GM23338 (cell line): ENCODE data around the gene TRIM22. TPM values are rescaled to one million over a fixed set of nuclear protein-coding genes. Genes with fewer than 3 reads are reported as not detected.

Experiments
- ATAC-seq: fragments of 200-7000 bp; cut with Tn5 transposase; 3 replicates; pipeline ENCODE4 v1.9.1; 2020
- DNase-seq: peaks from one replicate; pipeline ENCODE4 v3.0.0-alpha.2; 2015; ENCODE audit warnings: low spot score
- H2AFZ ChIP-seq: fragments of 200-600 bp; sonication (generic); 2 replicates; pipeline ENCODE4 v1.8.0; 2016; ENCODE audit warnings: antibody characterized with exemption, mild to moderate bottlenecking, moderate library complexity
- H3F3A ChIP-seq: fragments of 200-600 bp; sonication (generic); replicated peaks from 2 replicates; pipeline ENCODE4 v1.8.0; 2017; ENCODE audit warnings: antibody characterized with exemption, mixed run types, low read depth
- H3K27ac ChIP-seq: fragments of 200-600 bp; sonication (generic); 2 replicates; pipeline ENCODE4 v1.6.1; 2016; ENCODE audit warnings: low read depth
- H3K27me3 ChIP-seq: fragments of 200-600 bp; sonication (generic); 2 replicates; pipeline ENCODE4 v1.8.0; 2016; ENCODE audit warnings: mild to moderate bottlenecking, mixed run types, moderate library complexity; ENCODE audit not compliant: insufficient read depth
- H3K36me3 ChIP-seq: fragments of 200-600 bp; sonication (generic); 2 replicates; pipeline ENCODE4 v1.8.0; 2016; ENCODE audit warnings: mild to moderate bottlenecking; ENCODE audit not compliant: insufficient read depth
- H3K4me1 ChIP-seq: fragments of 200-600 bp; sonication (generic); 2 replicates; pipeline ENCODE4 v1.8.0; 2016; ENCODE audit warnings: mild to moderate bottlenecking, moderate library complexity; ENCODE audit not compliant: insufficient read depth
- H3K4me2 ChIP-seq: fragments of 200-600 bp; sonication (generic); 2 replicates; pipeline ENCODE4 v1.7.1; 2017; ENCODE audit warnings: mixed run types
- H3K4me3 ChIP-seq: fragments of 200-600 bp; sonication (generic); 2 replicates; pipeline ENCODE4 v1.6.1; 2016; ENCODE audit warnings: mixed run types
- H3K79me2 ChIP-seq: fragments of 200-600 bp; sonication (generic); replicated peaks from 2 replicates; pipeline ENCODE4 v1.8.0; 2017; ENCODE audit warnings: mild to moderate bottlenecking; ENCODE audit not compliant: insufficient read depth
- H3K9me2 ChIP-seq: fragments of 200-600 bp; sonication (generic); 2 replicates; pipeline ENCODE4 v1.8.0; 2017; ENCODE audit not compliant: insufficient read depth
- H4K20me1 ChIP-seq: fragments of 200-600 bp; sonication (generic); replicated peaks from 2 replicates; pipeline ENCODE4 v1.8.0; 2017; ENCODE audit warnings: mild to moderate bottlenecking; ENCODE audit not compliant: insufficient read depth
- H3K27ac Mint-ChIP-seq: 2 replicates; pipeline ENCODE4 v1.8.0; 2020; ENCODE audit warnings: inconsistent platforms, mild to moderate bottlenecking, moderate library complexity, mixed read lengths
- H3K27me3 Mint-ChIP-seq: 3 replicates; pipeline ENCODE4 v1.8.0; 2022; ENCODE audit warnings: low read depth, mild to moderate bottlenecking, moderate library complexity, mixed read lengths, inconsistent platforms; ENCODE audit not compliant: insufficient read depth, poor library complexity
- H3K36me3 Mint-ChIP-seq: 3 replicates; pipeline ENCODE4 v1.8.0; 2021; ENCODE audit warnings: low read depth, mild to moderate bottlenecking, inconsistent platforms, moderate library complexity, mixed read lengths
- H3K4me1 Mint-ChIP-seq: 3 replicates; pipeline ENCODE4 v1.8.0; 2020; ENCODE audit warnings: mild to moderate bottlenecking, inconsistent platforms, mixed read lengths
- H3K4me3 Mint-ChIP-seq: 3 replicates; pipeline ENCODE4 v1.8.0; 2021; ENCODE audit warnings: moderate library complexity, mild to moderate bottlenecking, inconsistent platforms, mixed read lengths
- H3K9me3 Mint-ChIP-seq: 3 replicates; pipeline ENCODE4 v1.8.0; 2020; ENCODE audit warnings: moderate library complexity, mild to moderate bottlenecking, inconsistent platforms, mixed read lengths
- CREB1 ChIP-seq: fragments of 250-450 bp; sonication (Bioruptor Pico); IDR thresholded peaks from 2 replicates; pipeline ENCODE4 v1.5.0; 2020; ENCODE audit warnings: low read depth, mild to moderate bottlenecking, moderate library complexity
- EZH2 ChIP-seq: fragments of 200-600 bp; sonication (generic); IDR thresholded peaks from one replicate; pipeline ENCODE4 v1.8.0; 2017; ENCODE audit warnings: antibody characterized with exemption, mild to moderate bottlenecking, low read depth; ENCODE audit not compliant: unreplicated experiment
- EZH2phosphoT487 ChIP-seq: fragments of 200-600 bp; sonication (generic); IDR thresholded peaks from one replicate; pipeline ENCODE4 v1.8.1; 2018; ENCODE audit warnings: antibody characterized with exemption; ENCODE audit not compliant: unreplicated experiment
- JUNB ChIP-seq: IDR thresholded peaks from one replicate; pipeline ENCODE4 v1.6.1; 2016; ENCODE audit warnings: antibody characterized with exemption; ENCODE audit not compliant: unreplicated experiment
- NANOG ChIP-seq: IDR thresholded peaks from 2 replicates; pipeline ENCODE4 v1.6.1; 2016; ENCODE audit warnings: antibody characterized with exemption, borderline replicate concordance
- POLR2AphosphoS5 ChIP-seq: IDR thresholded peaks from 2 replicates; pipeline ENCODE4 v1.6.1; 2016; ENCODE audit warnings: antibody characterized with exemption, low read depth
- STAT1 ChIP-seq: IDR thresholded peaks from one replicate; pipeline ENCODE4 v1.6.1; 2016; ENCODE audit warnings: antibody characterized with exemption; ENCODE audit not compliant: unreplicated experiment
- ZNF114 ChIP-seq: fragments of 250-450 bp; sonication (Bioruptor Pico); IDR thresholded peaks from 2 replicates; pipeline ENCODE4 v1.5.0; 2020; ENCODE audit warnings: mild to moderate bottlenecking, moderate library complexity
- ZNF331 ChIP-seq: fragments of 250-450 bp; sonication (Bioruptor Pico); IDR thresholded peaks from 2 replicates; pipeline ENCODE4 v1.5.0; 2020; ENCODE audit warnings: low read depth, mild to moderate bottlenecking, moderate library complexity
- polyA plus RNA-seq: library from polyadenylated mRNA; unstranded; fragments of >200 nt; fragmentation: Nextera tagmentation; extraction: Ambion mirVana; gene quantifications from 2 replicates; pipeline ENCODE4 v1.2.1, GENCODE V29; 2016
- total RNA-seq: library from RNA; depleted of rRNA; stranded (reverse); fragments of >200 nt; shearing (Covaris generic); gene quantifications from 2 replicates; pipeline ENCODE4 v1.2.3, GENCODE V29; 2014
- TF ChIP-seq, protein P1 (sequence below): IDR thresholded peaks from one replicate; pipeline ENCODE4 v1.6.1; 2018; ENCODE audit warnings: antibody characterized with exemption; ENCODE audit not compliant: unreplicated experiment
- TF ChIP-seq, protein P2 (sequence below): IDR thresholded peaks from 2 replicates; pipeline ENCODE4 v1.6.1; 2016; ENCODE audit warnings: antibody characterized with exemption
- TF ChIP-seq, protein P3 (sequence below), 2 experiments: fragments of 200-600 bp in 1 of 2; sonication (generic) in 1 of 2; conservative IDR thresholded peaks; 2 replicates each; pipeline versions ENCODE4 v1.5.1 to v1.6.1; 2016 to 2017; ENCODE audit warnings: antibody characterized with exemption in 2 of 2, low read depth in 2 of 2, mild to moderate bottlenecking in 2 of 2, moderate library complexity in 1 of 2
- TF ChIP-seq, protein P4 (sequence below): fragments of 250-450 bp; sonication (Bioruptor Pico); IDR thresholded peaks from 2 replicates; pipeline ENCODE4 v1.5.0; 2020; ENCODE audit warnings: mild to moderate bottlenecking, moderate library complexity

TRIM22 gene
- total and polyA plus RNA-seq, 2 experiments from 2014 or later: 23.9 to 41.1 TPM

DNA sequence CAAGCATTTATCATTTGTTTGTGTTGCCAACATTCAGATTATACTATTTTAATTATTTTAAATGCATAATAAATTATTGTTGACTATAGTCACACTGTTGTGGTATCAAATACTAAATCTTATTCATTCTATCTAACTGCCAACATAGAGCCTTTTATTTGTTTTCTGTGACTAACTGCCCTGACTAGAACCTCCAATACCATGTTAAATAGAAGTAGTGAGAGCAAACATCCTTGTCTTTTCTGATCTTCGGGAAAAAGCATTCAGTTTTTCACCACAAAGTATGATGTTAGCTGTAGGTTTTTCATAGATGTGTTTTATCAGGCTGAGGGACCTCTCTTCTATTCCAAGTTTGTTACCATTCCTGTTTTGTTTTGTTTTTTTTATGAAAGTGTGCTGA lies 49.6 kb upstream of the TRIM22 start:
- no peaks in the 10 kb centered on the region for H3K27me3 ChIP-seq
- H2AFZ ChIP-seq: no peak overlapping the region
- no peak overlapping the region for H3K4me3 Mint-ChIP-seq
- TF ChIP-seq NANOG (no peak), EZH2phosphoT487 (no peak), JUNB (no peak), ZNF114 (no peak), CREB1 (CRISPR knock-in tag) (no peak), STAT1 (no peak), POLR2AphosphoS5 (no peak), EZH2 (no peak), ZNF331 (CRISPR knock-in tag) (no peak)
- TF ChIP-seq, protein P1, sequence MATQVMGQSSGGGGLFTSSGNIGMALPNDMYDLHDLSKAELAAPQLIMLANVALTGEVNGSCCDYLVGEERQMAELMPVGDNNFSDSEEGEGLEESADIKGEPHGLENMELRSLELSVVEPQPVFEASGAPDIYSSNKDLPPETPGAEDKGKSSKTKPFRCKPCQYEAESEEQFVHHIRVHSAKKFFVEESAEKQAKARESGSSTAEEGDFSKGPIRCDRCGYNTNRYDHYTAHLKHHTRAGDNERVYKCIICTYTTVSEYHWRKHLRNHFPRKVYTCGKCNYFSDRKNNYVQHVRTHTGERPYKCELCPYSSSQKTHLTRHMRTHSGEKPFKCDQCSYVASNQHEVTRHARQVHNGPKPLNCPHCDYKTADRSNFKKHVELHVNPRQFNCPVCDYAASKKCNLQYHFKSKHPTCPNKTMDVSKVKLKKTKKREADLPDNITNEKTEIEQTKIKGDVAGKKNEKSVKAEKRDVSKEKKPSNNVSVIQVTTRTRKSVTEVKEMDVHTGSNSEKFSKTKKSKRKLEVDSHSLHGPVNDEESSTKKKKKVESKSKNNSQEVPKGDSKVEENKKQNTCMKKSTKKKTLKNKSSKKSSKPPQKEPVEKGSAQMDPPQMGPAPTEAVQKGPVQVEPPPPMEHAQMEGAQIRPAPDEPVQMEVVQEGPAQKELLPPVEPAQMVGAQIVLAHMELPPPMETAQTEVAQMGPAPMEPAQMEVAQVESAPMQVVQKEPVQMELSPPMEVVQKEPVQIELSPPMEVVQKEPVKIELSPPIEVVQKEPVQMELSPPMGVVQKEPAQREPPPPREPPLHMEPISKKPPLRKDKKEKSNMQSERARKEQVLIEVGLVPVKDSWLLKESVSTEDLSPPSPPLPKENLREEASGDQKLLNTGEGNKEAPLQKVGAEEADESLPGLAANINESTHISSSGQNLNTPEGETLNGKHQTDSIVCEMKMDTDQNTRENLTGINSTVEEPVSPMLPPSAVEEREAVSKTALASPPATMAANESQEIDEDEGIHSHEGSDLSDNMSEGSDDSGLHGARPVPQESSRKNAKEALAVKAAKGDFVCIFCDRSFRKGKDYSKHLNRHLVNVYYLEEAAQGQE: no peak
- TF ChIP-seq, protein P2, sequence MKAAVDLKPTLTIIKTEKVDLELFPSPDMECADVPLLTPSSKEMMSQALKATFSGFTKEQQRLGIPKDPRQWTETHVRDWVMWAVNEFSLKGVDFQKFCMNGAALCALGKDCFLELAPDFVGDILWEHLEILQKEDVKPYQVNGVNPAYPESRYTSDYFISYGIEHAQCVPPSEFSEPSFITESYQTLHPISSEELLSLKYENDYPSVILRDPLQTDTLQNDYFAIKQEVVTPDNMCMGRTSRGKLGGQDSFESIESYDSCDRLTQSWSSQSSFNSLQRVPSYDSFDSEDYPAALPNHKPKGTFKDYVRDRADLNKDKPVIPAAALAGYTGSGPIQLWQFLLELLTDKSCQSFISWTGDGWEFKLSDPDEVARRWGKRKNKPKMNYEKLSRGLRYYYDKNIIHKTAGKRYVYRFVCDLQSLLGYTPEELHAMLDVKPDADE: no peak
- TF ChIP-seq, protein P3, sequence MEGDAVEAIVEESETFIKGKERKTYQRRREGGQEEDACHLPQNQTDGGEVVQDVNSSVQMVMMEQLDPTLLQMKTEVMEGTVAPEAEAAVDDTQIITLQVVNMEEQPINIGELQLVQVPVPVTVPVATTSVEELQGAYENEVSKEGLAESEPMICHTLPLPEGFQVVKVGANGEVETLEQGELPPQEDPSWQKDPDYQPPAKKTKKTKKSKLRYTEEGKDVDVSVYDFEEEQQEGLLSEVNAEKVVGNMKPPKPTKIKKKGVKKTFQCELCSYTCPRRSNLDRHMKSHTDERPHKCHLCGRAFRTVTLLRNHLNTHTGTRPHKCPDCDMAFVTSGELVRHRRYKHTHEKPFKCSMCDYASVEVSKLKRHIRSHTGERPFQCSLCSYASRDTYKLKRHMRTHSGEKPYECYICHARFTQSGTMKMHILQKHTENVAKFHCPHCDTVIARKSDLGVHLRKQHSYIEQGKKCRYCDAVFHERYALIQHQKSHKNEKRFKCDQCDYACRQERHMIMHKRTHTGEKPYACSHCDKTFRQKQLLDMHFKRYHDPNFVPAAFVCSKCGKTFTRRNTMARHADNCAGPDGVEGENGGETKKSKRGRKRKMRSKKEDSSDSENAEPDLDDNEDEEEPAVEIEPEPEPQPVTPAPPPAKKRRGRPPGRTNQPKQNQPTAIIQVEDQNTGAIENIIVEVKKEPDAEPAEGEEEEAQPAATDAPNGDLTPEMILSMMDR (conservative IDR thresholded peaks at IDR 0.05; ENCODE audit: low read depth in 2 of 2): no peak
- TF ChIP-seq, protein P4, sequence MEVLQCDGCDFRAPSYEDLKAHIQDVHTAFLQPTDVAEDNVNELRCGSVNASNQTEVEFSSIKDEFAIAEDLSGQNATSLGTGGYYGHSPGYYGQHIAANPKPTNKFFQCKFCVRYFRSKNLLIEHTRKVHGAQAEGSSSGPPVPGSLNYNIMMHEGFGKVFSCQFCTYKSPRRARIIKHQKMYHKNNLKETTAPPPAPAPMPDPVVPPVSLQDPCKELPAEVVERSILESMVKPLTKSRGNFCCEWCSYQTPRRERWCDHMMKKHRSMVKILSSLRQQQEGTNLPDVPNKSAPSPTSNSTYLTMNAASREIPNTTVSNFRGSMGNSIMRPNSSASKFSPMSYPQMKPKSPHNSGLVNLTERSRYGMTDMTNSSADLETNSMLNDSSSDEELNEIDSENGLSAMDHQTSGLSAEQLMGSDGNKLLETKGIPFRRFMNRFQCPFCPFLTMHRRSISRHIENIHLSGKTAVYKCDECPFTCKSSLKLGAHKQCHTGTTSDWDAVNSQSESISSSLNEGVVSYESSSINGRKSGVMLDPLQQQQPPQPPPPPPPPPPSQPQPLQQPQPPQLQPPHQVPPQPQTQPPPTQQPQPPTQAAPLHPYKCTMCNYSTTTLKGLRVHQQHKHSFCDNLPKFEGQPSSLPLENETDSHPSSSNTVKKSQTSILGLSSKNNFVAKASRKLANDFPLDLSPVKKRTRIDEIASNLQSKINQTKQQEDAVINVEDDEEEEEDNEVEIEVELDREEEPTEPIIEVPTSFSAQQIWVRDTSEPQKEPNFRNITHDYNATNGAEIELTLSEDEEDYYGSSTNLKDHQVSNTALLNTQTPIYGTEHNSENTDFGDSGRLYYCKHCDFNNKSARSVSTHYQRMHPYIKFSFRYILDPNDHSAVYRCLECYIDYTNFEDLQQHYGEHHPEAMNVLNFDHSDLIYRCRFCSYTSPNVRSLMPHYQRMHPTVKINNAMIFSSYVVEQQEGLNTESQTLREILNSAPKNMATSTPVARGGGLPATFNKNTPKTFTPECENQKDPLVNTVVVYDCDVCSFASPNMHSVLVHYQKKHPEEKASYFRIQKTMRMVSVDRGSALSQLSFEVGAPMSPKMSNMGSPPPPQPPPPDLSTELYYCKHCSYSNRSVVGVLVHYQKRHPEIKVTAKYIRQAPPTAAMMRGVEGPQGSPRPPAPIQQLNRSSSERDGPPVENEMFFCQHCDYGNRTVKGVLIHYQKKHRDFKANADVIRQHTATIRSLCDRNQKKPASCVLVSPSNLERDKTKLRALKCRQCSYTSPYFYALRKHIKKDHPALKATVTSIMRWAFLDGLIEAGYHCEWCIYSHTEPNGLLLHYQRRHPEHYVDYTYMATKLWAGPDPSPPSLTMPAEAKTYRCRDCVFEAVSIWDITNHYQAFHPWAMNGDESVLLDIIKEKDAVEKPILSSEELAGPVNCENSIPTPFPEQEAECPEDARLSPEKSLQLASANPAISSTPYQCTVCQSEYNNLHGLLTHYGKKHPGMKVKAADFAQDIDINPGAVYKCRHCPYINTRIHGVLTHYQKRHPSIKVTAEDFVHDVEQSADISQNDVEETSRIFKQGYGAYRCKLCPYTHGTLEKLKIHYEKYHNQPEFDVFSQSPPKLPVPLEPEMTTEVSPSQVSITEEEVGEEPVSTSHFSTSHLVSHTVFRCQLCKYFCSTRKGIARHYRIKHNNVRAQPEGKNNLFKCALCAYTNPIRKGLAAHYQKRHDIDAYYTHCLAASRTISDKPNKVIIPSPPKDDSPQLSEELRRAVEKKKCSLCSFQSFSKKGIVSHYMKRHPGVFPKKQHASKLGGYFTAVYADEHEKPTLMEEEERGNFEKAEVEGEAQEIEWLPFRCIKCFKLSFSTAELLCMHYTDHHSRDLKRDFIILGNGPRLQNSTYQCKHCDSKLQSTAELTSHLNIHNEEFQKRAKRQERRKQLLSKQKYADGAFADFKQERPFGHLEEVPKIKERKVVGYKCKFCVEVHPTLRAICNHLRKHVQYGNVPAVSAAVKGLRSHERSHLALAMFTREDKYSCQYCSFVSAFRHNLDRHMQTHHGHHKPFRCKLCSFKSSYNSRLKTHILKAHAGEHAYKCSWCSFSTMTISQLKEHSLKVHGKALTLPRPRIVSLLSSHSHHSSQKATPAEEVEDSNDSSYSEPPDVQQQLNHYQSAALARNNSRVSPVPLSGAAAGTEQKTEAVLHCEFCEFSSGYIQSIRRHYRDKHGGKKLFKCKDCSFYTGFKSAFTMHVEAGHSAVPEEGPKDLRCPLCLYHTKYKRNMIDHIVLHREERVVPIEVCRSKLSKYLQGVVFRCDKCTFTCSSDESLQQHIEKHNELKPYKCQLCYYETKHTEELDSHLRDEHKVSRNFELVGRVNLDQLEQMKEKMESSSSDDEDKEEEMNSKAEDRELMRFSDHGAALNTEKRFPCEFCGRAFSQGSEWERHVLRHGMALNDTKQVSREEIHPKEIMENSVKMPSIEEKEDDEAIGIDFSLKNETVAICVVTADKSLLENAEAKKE (CRISPR knock-in tag): no peak
- peaks cover 9% of the 10 kb centered on the region; the same call in 1 of the 2 replicates for H3K9me2 ChIP-seq
- H3K27ac Mint-ChIP-seq: no peak overlapping the region
- no peaks in the 10 kb centered on the region for H3F3A ChIP-seq
- no peaks in the 10 kb centered on the region for H3K9me3 Mint-ChIP-seq
- ATAC-seq (no peak), DNase-seq (no peak)
- H3K79me2 ChIP-seq: no peaks in the 10 kb centered on the region
- H3K4me1 Mint-ChIP-seq: no peaks in the 10 kb centered on the region
- no peak overlapping the region for H3K4me2 ChIP-seq
- H3K36me3 ChIP-seq: no peaks in the 10 kb centered on the region
- H3K4me1 ChIP-seq: no peaks in the 10 kb centered on the region
- H4K20me1 ChIP-seq: no peaks in the 10 kb centered on the region
- no peaks in the 10 kb centered on the region for H3K27me3 Mint-ChIP-seq
- H3K36me3 Mint-ChIP-seq: no peaks in the 10 kb centered on the region
- no peak overlapping the region for H3K4me3 ChIP-seq
- no peak overlapping the region for H3K27ac ChIP-seq
